ENCODE results near the gene HBA1. TPM values are rescaled to one million over a fixed set of nuclear protein-coding genes. Genes with fewer than 3 reads are reported as not detected.
"Not testable (repeated sequence)": the region's sequence is repeated elsewhere in the genome, so short reads cannot be mapped to it uniquely, and the experiment has no call there.

Gene HBA1
- polyA plus RNA-seq, 3 donors, result 567 to 842 (median 719) TPM

- DNase-seq, result no peak
Measured at GRCh38 chr16:152141-153128, 24.0 kb upstream of the HBA1 start, which contains the start of gene HBZ. TSS of gene HBZ (plus strand) at chr16:152644. CDS start at chr16:152910, 266 bp downstream.

GRCh38 chr16:153129-153521 is 23.4 kb upstream of the HBA1 start:
- DNase-seq, result not testable (repeated sequence)

- DNase-seq, result not testable (repeated sequence)
Measured at GRCh38 chr16:153550-154216, 22.8 kb upstream of the HBA1 start.

GRCh38 chr16:154217-155030 is 22.1 kb upstream of the HBA1 start:
- DNase-seq, result no peak

- no peak for DNase-seq
Measured at GRCh38 chr16:155031-155398, 21.5 kb upstream of the HBA1 start.

- no peak for DNase-seq
Measured at GRCh38 chr16:159136-159849, 17.2 kb upstream of the HBA1 start.

- not testable (repeated sequence) for DNase-seq
Measured at GRCh38 chr16:160242-160641, 16.2 kb upstream of the HBA1 start.

GRCh38 chr16:160691-161190 is 15.7 kb upstream of the HBA1 start:
- no peak for DNase-seq

- no peak for DNase-seq
Measured at GRCh38 chr16:162271-162991, 14.0 kb upstream of the HBA1 start.

- not testable (repeated sequence) for DNase-seq
Measured at GRCh38 chr16:163139-163538, 13.3 kb upstream of the HBA1 start.

GRCh38 chr16:163696-164095 is 12.8 kb upstream of the HBA1 start:
- not testable (repeated sequence) for DNase-seq

GRCh38 chr16:164134-164823 is 12.2 kb upstream of the HBA1 start:
- not testable (repeated sequence) for DNase-seq

GRCh38 chr16:164827-165538 is 11.5 kb upstream of the HBA1 start:
- DNase-seq, result no peak

- no peak for DNase-seq
Measured at GRCh38 chr16:165539-166374, 10.7 kb upstream of the HBA1 start, which contains the start of gene HBM. TSS of gene HBM (plus strand) at chr16:165978. CDS start at chr16:165998, 20 bp downstream.

GRCh38 chr16:166375-167121 is 9.9 kb upstream of the HBA1 start:
- no peak for DNase-seq

- no peak for DNase-seq
Measured at GRCh38 chr16:167122-167690, 9.3 kb upstream of the HBA1 start.

GRCh38 chr16:168424-168823 is 8.1 kb upstream of the HBA1 start:
- DNase-seq, result no peak
